KMS-11 (cell line): ENCODE data around the gene SLC40A1.

Experiments used
- H2AFZ ChIP-seq: fragments of 200-600 bp; sonication (generic); 2 replicates; pipeline ENCODE4 v1.6.1; 2016; ENCODE audit warnings: antibody characterized with exemption, mixed run types, low read depth
- H3K27ac ChIP-seq: fragments of 200-600 bp; sonication (generic); 2 replicates; pipeline ENCODE4 v1.6.1; 2016; ENCODE audit warnings: mild to moderate bottlenecking, mixed run types
- H3K27me3 ChIP-seq: fragments of 200-600 bp; sonication (generic); 2 replicates; pipeline ENCODE4 v1.6.1; 2017; ENCODE audit warnings: mild to moderate bottlenecking, low read depth, mixed run types, moderate library complexity; ENCODE audit not compliant: insufficient read depth
- H3K36me3 ChIP-seq: fragments of 200-600 bp; sonication (generic); 2 replicates; pipeline ENCODE4 v1.6.1; 2017; ENCODE audit warnings: mild to moderate bottlenecking, mixed run types; ENCODE audit not compliant: insufficient read depth
- H3K4me1 ChIP-seq: fragments of 200-600 bp; sonication (generic); 2 replicates; pipeline ENCODE4 v1.6.1; 2016; ENCODE audit warnings: mild to moderate bottlenecking, low read depth, mixed run types; ENCODE audit not compliant: poor library complexity, severe bottlenecking
- H3K4me2 ChIP-seq: fragments of 200-600 bp; sonication (generic); 2 replicates; pipeline ENCODE4 v1.7.0; 2016; ENCODE audit warnings: mild to moderate bottlenecking, mixed run types
- H3K4me3 ChIP-seq: fragments of 200-600 bp; sonication (generic); IDR thresholded peaks from 2 replicates; pipeline ENCODE4 v1.6.1; 2017; ENCODE audit warnings: low read depth, low read length, mixed read lengths; ENCODE audit not compliant: insufficient read depth
- H3K79me2 ChIP-seq: fragments of 200-600 bp; sonication (generic); 2 replicates; pipeline ENCODE4 v1.6.1; 2016; ENCODE audit warnings: low read depth, mixed run types; ENCODE audit not compliant: insufficient read depth
- H3K9ac ChIP-seq: fragments of 200-600 bp; sonication (generic); 2 replicates; pipeline ENCODE4 v1.6.1; 2016; ENCODE audit warnings: mild to moderate bottlenecking, mixed run types
- H4K20me1 ChIP-seq: fragments of 200-600 bp; sonication (generic); 2 replicates; pipeline ENCODE4 v1.6.1; 2016; ENCODE audit warnings: mild to moderate bottlenecking, mixed run types; ENCODE audit not compliant: insufficient read depth
- TF ChIP-seq, protein P1 (sequence below): fragments of 200-600 bp; sonication (generic); conservative IDR thresholded peaks from 2 replicates; pipeline ENCODE4 v1.6.1; 2017; ENCODE audit warnings: low read depth, mild to moderate bottlenecking, antibody characterized with exemption, low read length, moderate library complexity, mixed read lengths

SLC40A1 gene

DNA sequence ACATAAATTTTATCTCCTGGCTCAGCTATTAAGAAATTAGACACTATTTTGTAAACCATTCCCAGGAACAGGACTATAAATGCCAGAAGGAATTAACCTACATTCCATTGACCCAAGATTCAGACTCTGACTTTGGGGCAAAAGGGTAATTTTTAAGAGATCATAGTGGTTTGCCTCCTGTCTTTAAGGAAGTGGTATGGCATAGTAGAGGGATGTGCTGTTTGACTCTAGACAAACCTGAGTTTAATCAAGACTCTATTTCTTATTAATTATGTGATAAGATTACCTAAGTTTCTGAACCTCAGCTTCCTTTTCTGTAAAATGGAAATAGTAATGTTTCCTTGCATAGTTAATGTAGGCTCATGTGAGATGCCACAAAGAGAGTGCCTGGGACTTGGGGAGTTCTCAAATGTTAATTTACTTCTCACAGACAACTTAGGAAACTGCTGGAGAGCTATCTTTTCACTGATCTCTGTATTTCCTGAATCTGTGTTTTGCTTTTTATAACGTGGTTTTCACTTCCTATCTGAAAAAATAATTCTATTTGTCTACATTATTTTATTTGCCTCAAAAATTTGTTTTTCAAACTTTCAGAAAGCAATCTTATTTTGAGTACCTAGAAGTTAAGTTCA, 11.9 kb upstream of the SLC40A1 start:
- Histone ChIP-seq H3K36me3 (no peaks in the 10 kb centered on the region), H3K9ac (no peak overlapping the region), H2AFZ (no peak overlapping the region), H3K4me3 (no peak overlapping the region), H3K4me1 (peaks cover 15% of the 10 kb centered on the region), H3K27me3 (no peaks in the 10 kb centered on the region), H3K27ac (no peak overlapping the region), H3K79me2 (no peaks in the 10 kb centered on the region), H3K4me2 (no peak overlapping the region), H4K20me1 (no peaks in the 10 kb centered on the region)
- TF ChIP-seq, protein P1, sequence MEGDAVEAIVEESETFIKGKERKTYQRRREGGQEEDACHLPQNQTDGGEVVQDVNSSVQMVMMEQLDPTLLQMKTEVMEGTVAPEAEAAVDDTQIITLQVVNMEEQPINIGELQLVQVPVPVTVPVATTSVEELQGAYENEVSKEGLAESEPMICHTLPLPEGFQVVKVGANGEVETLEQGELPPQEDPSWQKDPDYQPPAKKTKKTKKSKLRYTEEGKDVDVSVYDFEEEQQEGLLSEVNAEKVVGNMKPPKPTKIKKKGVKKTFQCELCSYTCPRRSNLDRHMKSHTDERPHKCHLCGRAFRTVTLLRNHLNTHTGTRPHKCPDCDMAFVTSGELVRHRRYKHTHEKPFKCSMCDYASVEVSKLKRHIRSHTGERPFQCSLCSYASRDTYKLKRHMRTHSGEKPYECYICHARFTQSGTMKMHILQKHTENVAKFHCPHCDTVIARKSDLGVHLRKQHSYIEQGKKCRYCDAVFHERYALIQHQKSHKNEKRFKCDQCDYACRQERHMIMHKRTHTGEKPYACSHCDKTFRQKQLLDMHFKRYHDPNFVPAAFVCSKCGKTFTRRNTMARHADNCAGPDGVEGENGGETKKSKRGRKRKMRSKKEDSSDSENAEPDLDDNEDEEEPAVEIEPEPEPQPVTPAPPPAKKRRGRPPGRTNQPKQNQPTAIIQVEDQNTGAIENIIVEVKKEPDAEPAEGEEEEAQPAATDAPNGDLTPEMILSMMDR = no peak

DNA sequence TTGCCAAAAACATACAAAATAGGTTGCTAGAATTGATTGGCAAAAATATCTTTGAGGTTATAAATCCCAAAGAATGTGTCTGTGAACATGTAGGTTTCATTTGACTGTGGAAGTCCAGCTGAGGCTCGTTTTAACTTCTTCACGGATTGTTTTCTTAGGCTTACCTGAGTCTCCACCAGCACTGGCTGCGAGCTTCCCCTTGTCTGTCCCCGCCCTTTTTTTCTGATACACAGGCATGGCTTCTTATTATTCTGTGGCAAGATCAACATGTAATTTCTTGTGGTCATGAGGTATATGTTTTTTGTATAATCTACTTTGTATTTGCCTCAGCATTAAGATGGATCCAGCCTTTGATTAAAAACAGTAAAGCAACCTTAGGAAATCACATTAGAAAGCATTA, 7.2 kb upstream of the SLC40A1 start:
- TF ChIP-seq, protein P1 = no peak
- no peaks in the 10 kb centered on the region for H3K27me3 ChIP-seq
- H3K4me1 ChIP-seq = peaks cover 3% of the 10 kb centered on the region
- no peak overlapping the region for H3K9ac ChIP-seq
- no peak overlapping the region for H2AFZ ChIP-seq
- no peak overlapping the region for H3K27ac ChIP-seq
- H3K79me2 ChIP-seq = no peaks in the 10 kb centered on the region
- H3K36me3 ChIP-seq = no peaks in the 10 kb centered on the region
- H4K20me1 ChIP-seq = no peaks in the 10 kb centered on the region
- no peak overlapping the region for H3K4me2 ChIP-seq
- no peak overlapping the region for H3K4me3 ChIP-seq

- Histone ChIP-seq H3K4me1 (no peaks in the 10 kb centered on the region), H3K4me2 (no peak overlapping the region), H3K27me3 (no peaks in the 10 kb centered on the region), H3K79me2 (no peaks in the 10 kb centered on the region), H3K4me3 (no peak overlapping the region), H3K27ac (no peak overlapping the region), H3K9ac (no peak overlapping the region), H2AFZ (no peak overlapping the region), H3K36me3 (no peaks in the 10 kb centered on the region), H4K20me1 (no peaks in the 10 kb centered on the region)
- TF ChIP-seq, protein P1 = no peak
Measured at GRCh38 chr2:189585226-189585756, 4.7 kb upstream of the SLC40A1 start.

DNA sequence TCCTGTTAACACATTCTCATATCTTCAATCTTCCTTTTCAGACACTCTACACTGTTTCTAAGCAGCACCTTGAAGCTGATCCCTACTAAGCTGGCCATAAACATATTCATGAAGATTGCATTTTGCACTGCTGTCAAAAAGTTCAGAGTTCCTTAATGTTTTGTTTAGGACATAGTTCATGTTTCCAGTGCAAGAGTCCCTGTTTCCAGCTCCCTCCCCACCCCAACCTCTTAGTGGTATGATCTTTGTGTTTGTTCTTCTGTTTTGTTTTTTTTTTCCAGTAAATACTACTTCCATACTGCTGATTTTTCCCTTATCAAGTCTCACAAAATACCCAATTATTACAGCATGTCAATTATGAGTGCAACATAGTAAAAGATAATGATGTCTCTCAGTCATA, 4.1 kb upstream of the SLC40A1 start:
- H3K79me2 ChIP-seq = no peaks in the 10 kb centered on the region
- H3K4me3 ChIP-seq = no peak overlapping the region
- no peak overlapping the region for H2AFZ ChIP-seq
- no peaks in the 10 kb centered on the region for H3K36me3 ChIP-seq
- H3K4me1 ChIP-seq = peaks cover 4% of the 10 kb centered on the region
- TF ChIP-seq, protein P1 = no peak
- no peaks in the 10 kb centered on the region for H4K20me1 ChIP-seq
- no peak overlapping the region for H3K4me2 ChIP-seq
- H3K27ac ChIP-seq = no peak overlapping the region
- no peak overlapping the region for H3K9ac ChIP-seq
- no peaks in the 10 kb centered on the region for H3K27me3 ChIP-seq
